Testis (tissue), 3 donors: ENCODE data around the gene NAXD. TPM values are rescaled to one million over a fixed set of nuclear protein-coding genes. Genes with fewer than 3 reads are reported as not detected.

Experiments used
- DNase-seq: peaks from one replicate; pipeline ENCODE4 v3.0.0-alpha.2; 2019
- H3K27ac ChIP-seq, 2 donors: fragments of 200-600 bp; sonication (generic); one replicate each; pipeline ENCODE4 v1.5.1; 2019
- H3K27me3 ChIP-seq: fragments of 200-600 bp; sonication (generic); one replicate; pipeline ENCODE4 v1.5.1; 2019
- H3K36me3 ChIP-seq: fragments of 200-600 bp; sonication (generic); one replicate; pipeline ENCODE4 v1.5.1; 2017; ENCODE audit warnings: low read depth; ENCODE audit errors: missing control alignments
- H3K4me1 ChIP-seq: fragments of 200-600 bp; sonication (generic); one replicate; pipeline ENCODE4 v1.5.1; 2019
- H3K4me3 ChIP-seq, 2 donors: fragments of 200-600 bp; sonication (generic); one replicate each; pipeline ENCODE4 v1.5.1; 2017 to 2019
- H3K9me3 ChIP-seq: fragments of 200-600 bp; sonication (generic); one replicate; pipeline ENCODE4 v1.5.1; 2017
- CTCF ChIP-seq, 3 experiments: fragments of 450-650 bp in 2 of 3; fragments of 200-600 bp in 1 of 3; sonication (generic) in 1 of 3; IDR thresholded peaks; one replicate each; pipeline ENCODE4 v1.5.1; 2016 to 2019; ENCODE audit warnings: antibody characterized with exemption in 3 of 3, mild to moderate bottlenecking in 2 of 3, moderate library complexity in 1 of 3
- POLR2A ChIP-seq: fragments of 450-650 bp; IDR thresholded peaks from one replicate; pipeline ENCODE4 v1.6.1; 2017; ENCODE audit warnings: antibody characterized with exemption, mild to moderate bottlenecking, moderate library complexity
- WGBS, 2 donors: methylation state at CpG; one replicate each; pipeline ENCODE4 v1.1.5; 2018; 5-methylcytosine and 5-hydroxymethylcytosine counted together
- intact Hi-C: fragments of 100-400 bp; cut with DNase I; formaldehyde crosslinking; loops from one replicate; pipeline ENCODE4 v1.15.1; 2023; ENCODE audit warnings: low total_unique reads
- polyA plus RNA-seq: library from polyadenylated mRNA; stranded (reverse); fragments of 350-450 nt; fragmentation: Illumina TruSeq; extraction: RNeasy Lipid Tissue Mini Kit (QIAGEN cat#74804); gene quantifications from one replicate; pipeline ENCODE4 v1.2.3, GENCODE V29; 2014; ENCODE audit warnings: low read depth, low replicate concordance; ENCODE audit not compliant: insufficient read depth
- total RNA-seq, 2 donors: library from RNA; depleted of rRNA; stranded (reverse); fragments of >200 nt; gene quantifications; one replicate each; pipeline ENCODE4 v1.2.3, GENCODE V29; 2016

Gene NAXD
- total and polyA plus RNA-seq, 3 donors from 2014 or later: 63.2 to 75.3 (median 66.4) TPM

- Histone ChIP-seq H3K4me1 (no peaks in the 10 kb centered on the region), H3K4me3 (no peak overlapping the region), H3K27me3 (no peaks in the 10 kb centered on the region), H3K9me3 (no peaks in the 10 kb centered on the region), H3K36me3 (no peaks in the 10 kb centered on the region), H3K27ac (no peak overlapping the region)
- intact Hi-C loops: no loop called here
- WGBS, 2 donors: 85 to 88% methylated on average over 7 of the region's 7 CpGs
- TF ChIP-seq CTCF (IDR thresholded peaks at IDR 0.05) (no peak), POLR2A (no peak)
- no peak for DNase-seq
Observed at GRCh38 chr13:110576070-110576394, 39.3 kb upstream of the NAXD start.

- WGBS, 2 donors: 79 to 88% methylated on average over 11 of the region's 11 CpGs
- H3K4me3 ChIP-seq: no peak overlapping the region
- no peak overlapping the region for H3K27ac ChIP-seq
- H3K4me1 ChIP-seq: no peaks in the 10 kb centered on the region
- H3K9me3 ChIP-seq: no peaks in the 10 kb centered on the region
- intact Hi-C loops: no loop called here
- peak; percentile 54 for DNase-seq
- TF ChIP-seq CTCF (IDR thresholded peaks at IDR 0.05) (no peak), POLR2A (no peak)
- no peaks in the 10 kb centered on the region for H3K36me3 ChIP-seq
- no peaks in the 10 kb centered on the region for H3K27me3 ChIP-seq
Observed at GRCh38 chr13:110576736-110577476, 38.4 kb upstream of the NAXD start.

- no peak overlapping the region for H3K27ac ChIP-seq
- intact Hi-C loops: no loop called here
Observed at GRCh38 chr13:110578363-110578762, 37.0 kb upstream of the NAXD start.

GRCh38 chr13:110580800-110581199 is 34.5 kb upstream of the NAXD start:
- Histone ChIP-seq H3K36me3 (no peaks in the 10 kb centered on the region), H3K27ac (no peak overlapping the region), H3K9me3 (no peaks in the 10 kb centered on the region), H3K4me3 (no peak overlapping the region), H3K27me3 (no peaks in the 10 kb centered on the region), H3K4me1 (no peaks in the 10 kb centered on the region)
- intact Hi-C loops: no loop called here
- DNase-seq: no peak
- 56 to 61% methylated on average over 2 of the region's 2 CpGs for WGBS, 2 donors
- TF ChIP-seq POLR2A: no peak
- no peak for TF ChIP-seq CTCF (IDR thresholded peaks at IDR 0.05)

More at GRCh38 chr13:110578363-110578762, 37.0 kb upstream of the NAXD start:
- Histone ChIP-seq H3K9me3 (no peaks in the 10 kb centered on the region), H3K36me3 (no peaks in the 10 kb centered on the region), H3K4me1 (no peaks in the 10 kb centered on the region), H3K27me3 (no peaks in the 10 kb centered on the region), H3K4me3 (no peak overlapping the region)
- 82 to 83% methylated on average over 9 to 10 of the region's 10 CpGs for WGBS, 2 donors
- TF ChIP-seq POLR2A (no peak), CTCF (IDR thresholded peaks at IDR 0.05) (no peak)
- DNase-seq: no peak
